Measurements from ENCODE around the gene SIRT2. TPM values are rescaled to one million over a fixed set of nuclear protein-coding genes. Genes with fewer than 3 reads are reported as not detected.
"Not testable (repeated sequence)": the region's sequence is repeated elsewhere in the genome, so short reads cannot be mapped to it uniquely, and the experiment has no call there.

SIRT2 gene
- total and polyA plus RNA-seq, 2 of the 13 experiments (the other 11 are each of a cell fraction or from before 2014, with no cell fraction given): 22.3 to 26.1 TPM

DNA sequence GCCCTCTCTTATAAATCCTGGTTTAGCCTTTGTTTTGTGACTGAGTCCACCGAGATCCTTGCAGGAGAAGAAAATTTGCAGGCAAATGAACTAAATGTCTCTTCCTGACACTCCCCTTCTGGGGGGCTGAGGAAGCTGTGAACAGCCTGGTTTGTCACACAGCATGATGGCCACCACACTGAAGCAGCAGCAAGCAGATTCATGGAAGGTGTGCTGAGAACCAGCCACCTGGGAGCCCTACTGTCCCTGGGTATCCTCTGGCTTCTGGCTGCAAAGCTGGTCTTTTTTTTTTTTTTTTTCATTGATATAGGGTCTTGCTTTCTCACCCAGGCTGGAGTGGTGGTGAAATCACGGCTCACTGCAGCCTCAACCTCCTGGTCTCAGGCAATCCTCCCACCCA lies 42.6 kb upstream of the SIRT2 start:
- CTCF ChIA-PET (ENCODE audit: low intra/inter-chr PET ratio, low total read pairs): no interaction called here
- Histone ChIP-seq H3K4me1 (ENCODE audit: insufficient read depth, low read length) (no peaks in the 10 kb centered on the region), H3K36me3 (replicated peaks in 1 of 2; ENCODE audit: control insufficient read depth in 1 of 2, insufficient read depth in 2 of 2, low read length in 2 of 2) (peaks cover 13 to 20% of the 10 kb centered on the region in 2 experiments), H3K27ac (ENCODE audit: extremely low read length, insufficient read depth, low read length) (no peak overlapping the region), H3K9ac (ENCODE audit: insufficient read depth, low read depth, low read length) (no peak overlapping the region), H4K20me1 (ENCODE audit: insufficient read depth, low read length) (no peaks in the 10 kb centered on the region), H3K4me3 (replicated peaks in 1 of 3; ENCODE audit: insufficient read depth in 1 of 3, low read depth in 2 of 3, low read length in 3 of 3) (no peak overlapping the region), H2AFZ (ENCODE audit: low read length) (no peak overlapping the region), H3K27me3 (ENCODE audit: control insufficient read depth in 1 of 2, insufficient read depth in 2 of 2, low read length in 2 of 2) (no peaks in the 10 kb centered on the region), H3K79me2 (ENCODE audit: insufficient read depth, low read length) (no peaks in the 10 kb centered on the region), H3K9me3 (ENCODE audit: low read length) (no peaks in the 10 kb centered on the region), H3K4me2 (ENCODE audit: low read depth, low read length) (no peak overlapping the region)
- ATAC-seq (peak; percentile 14; the same call in 1 of the 3 replicates), FAIRE-seq (no peak), DNase-seq (ENCODE audit: low spot score) (no peak)
- TF ChIP-seq POLR2G (IDR thresholded peaks at IDR 0.05; ENCODE audit: low read depth, low read length) (peak; percentile 38; the same call in 1 of the 2 replicates), ZNF484 (CRISPR knock-in tag; IDR thresholded peaks at IDR 0.05; ENCODE audit: borderline replicate concordance, low read depth) (no peak)
- no TSS peak for BruUV-seq (replicated peaks)
- 88% methylated on average over 2 of the region's 2 CpGs for WGBS (ENCODE audit: low lambda C conversion rate)
- in situ Hi-C loops (cut with HindIII; ENCODE audit: extremely low pct_ligation_motif_present, low pct_unique_long_range_greater_than_20kb): no loop called here
- intact Hi-C loops (cut with micrococcal nuclease; ENCODE audit: unreplicated experiment): no loop called here
- POLR2A ChIA-PET: interaction anchor here (0.7 kb wide), 1 partner anchor 36 kb away, joined by 4 read pairs; no protein-coding TSS in a partner anchor

DNA sequence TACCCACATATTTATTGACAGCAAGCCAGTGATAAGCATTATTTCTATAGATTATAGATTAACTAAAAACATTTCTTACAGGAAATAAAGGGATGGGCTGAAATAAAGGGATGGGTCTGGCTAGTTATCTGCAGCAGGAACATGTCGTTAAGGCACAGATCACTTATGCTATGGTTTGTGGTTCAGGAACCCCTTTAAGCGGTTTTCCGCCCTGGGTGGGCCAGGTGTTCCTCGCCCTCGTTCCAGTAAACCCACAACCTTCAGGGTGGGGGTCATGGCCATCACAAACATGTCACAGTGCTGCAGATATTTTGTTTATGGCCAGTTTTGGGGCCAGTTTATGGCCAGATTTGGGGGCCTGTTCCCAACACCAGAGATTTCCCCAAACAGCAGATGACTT lies 42.0 kb upstream of the SIRT2 start:
- TSS peak; percentile 33 for BruUV-seq (replicated peaks)
- CTCF ChIA-PET (ENCODE audit: low intra/inter-chr PET ratio, low total read pairs); H2AFZ ChIP-seq (ENCODE audit: low read length); FAIRE-seq; H3K9me3 ChIP-seq (ENCODE audit: low read length); H3K9ac ChIP-seq (ENCODE audit: insufficient read depth, low read depth, low read length); H4K20me1 ChIP-seq (ENCODE audit: insufficient read depth, low read length); in situ Hi-C loops (cut with HindIII; ENCODE audit: extremely low pct_ligation_motif_present, low pct_unique_long_range_greater_than_20kb); DNase-seq (ENCODE audit: low spot score); H3K4me1 ChIP-seq (ENCODE audit: insufficient read depth, low read length); H3K4me3 ChIP-seq (replicated peaks in 1 of 3; ENCODE audit: insufficient read depth in 1 of 3, low read depth in 2 of 3, low read length in 3 of 3); H3K27me3 ChIP-seq (ENCODE audit: control insufficient read depth in 1 of 2, insufficient read depth in 2 of 2, low read length in 2 of 2); H3K27ac ChIP-seq (ENCODE audit: extremely low read length, insufficient read depth, low read length); H3K4me2 ChIP-seq (ENCODE audit: low read depth, low read length); intact Hi-C loops (cut with micrococcal nuclease; ENCODE audit: unreplicated experiment); H3K79me2 ChIP-seq (ENCODE audit: insufficient read depth, low read length); ATAC-seq: not testable (repeated sequence)
- H3K36me3 ChIP-seq (replicated peaks in 1 of 2; ENCODE audit: control insufficient read depth in 1 of 2, insufficient read depth in 2 of 2, low read length in 2 of 2): peaks cover 8 to 15% of the 10 kb centered on the region in 2 experiments; a peak in 4 of 5 replicates
- POLR2A ChIA-PET: interaction anchor here (0.7 kb wide), 1 partner anchor 36 kb away, joined by 4 read pairs; no protein-coding TSS in a partner anchor
- WGBS (ENCODE audit: low lambda C conversion rate): 94% methylated on average over 5 of the region's 5 CpGs

Measured in HepG2 (cell line).